ENCODE measurements around the gene RBM4.

DNA sequence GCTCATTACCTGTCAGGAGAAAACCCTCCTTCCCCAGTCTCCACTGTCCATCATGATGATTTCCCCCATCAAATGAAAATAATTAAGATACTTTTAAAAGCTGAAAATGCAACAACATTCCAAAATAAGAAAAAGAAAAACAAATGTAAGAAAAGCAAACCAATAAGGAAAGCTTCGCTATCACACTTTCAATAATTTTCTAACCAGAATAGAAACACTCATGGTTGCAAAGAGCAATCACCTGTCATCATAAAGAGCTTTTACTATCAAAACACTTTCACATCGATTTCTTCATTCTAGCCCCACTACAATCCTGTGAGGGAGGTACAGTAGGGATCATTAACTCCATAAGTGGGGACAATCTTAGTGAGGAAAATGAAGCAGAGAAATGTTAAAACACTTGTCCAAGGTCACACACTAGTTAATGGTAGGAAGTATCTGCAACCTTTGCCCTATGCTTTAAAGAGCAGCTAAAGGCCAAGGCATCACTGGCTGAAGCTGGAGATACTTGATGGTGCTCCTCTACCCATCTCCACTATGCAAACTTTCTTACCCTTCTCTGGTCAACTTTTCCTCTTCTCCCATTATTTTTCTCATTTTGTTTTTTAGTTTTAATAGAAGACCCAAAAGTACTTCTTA lies 36.6 kb downstream of the RBM4 start:
- no peak for TF ChIP-seq POLR2A (IDR thresholded peaks at IDR 0.05)
- TF ChIP-seq, protein P1, sequence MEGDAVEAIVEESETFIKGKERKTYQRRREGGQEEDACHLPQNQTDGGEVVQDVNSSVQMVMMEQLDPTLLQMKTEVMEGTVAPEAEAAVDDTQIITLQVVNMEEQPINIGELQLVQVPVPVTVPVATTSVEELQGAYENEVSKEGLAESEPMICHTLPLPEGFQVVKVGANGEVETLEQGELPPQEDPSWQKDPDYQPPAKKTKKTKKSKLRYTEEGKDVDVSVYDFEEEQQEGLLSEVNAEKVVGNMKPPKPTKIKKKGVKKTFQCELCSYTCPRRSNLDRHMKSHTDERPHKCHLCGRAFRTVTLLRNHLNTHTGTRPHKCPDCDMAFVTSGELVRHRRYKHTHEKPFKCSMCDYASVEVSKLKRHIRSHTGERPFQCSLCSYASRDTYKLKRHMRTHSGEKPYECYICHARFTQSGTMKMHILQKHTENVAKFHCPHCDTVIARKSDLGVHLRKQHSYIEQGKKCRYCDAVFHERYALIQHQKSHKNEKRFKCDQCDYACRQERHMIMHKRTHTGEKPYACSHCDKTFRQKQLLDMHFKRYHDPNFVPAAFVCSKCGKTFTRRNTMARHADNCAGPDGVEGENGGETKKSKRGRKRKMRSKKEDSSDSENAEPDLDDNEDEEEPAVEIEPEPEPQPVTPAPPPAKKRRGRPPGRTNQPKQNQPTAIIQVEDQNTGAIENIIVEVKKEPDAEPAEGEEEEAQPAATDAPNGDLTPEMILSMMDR (IDR thresholded peaks at IDR 0.05), result no peak
- TF ChIP-seq EP300 (IDR thresholded peaks at IDR 0.05), result no peak
